ENCODE data around the gene PKHD1.

The PKHD1 gene

DNA sequence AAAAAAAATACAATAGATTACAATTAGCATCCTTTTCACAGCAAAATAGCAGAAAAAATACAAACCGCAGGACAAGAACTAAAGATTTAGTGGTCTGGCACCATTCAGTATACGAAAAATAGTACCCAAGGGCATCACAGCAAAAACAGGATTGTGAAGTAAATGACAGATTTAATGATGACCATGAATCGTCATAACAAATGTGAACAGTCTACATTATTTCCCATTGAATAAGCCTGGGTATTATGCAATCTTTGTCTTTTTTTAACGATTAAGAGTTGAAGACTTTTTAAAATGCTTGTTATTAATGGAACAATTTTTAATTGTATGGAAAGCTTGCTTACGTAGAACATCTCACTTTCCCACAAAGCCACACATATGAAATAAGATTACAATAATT is 432.8 kb downstream of the PKHD1 start:
- H3K4me3 ChIP-seq (ENCODE audit: low read depth, low read length): no peak overlapping the region
- in situ Hi-C loops (cut with HindIII; ENCODE audit: low sequenced_read_pairs): no loop called here
- TF ChIP-seq, protein P1, sequence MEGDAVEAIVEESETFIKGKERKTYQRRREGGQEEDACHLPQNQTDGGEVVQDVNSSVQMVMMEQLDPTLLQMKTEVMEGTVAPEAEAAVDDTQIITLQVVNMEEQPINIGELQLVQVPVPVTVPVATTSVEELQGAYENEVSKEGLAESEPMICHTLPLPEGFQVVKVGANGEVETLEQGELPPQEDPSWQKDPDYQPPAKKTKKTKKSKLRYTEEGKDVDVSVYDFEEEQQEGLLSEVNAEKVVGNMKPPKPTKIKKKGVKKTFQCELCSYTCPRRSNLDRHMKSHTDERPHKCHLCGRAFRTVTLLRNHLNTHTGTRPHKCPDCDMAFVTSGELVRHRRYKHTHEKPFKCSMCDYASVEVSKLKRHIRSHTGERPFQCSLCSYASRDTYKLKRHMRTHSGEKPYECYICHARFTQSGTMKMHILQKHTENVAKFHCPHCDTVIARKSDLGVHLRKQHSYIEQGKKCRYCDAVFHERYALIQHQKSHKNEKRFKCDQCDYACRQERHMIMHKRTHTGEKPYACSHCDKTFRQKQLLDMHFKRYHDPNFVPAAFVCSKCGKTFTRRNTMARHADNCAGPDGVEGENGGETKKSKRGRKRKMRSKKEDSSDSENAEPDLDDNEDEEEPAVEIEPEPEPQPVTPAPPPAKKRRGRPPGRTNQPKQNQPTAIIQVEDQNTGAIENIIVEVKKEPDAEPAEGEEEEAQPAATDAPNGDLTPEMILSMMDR (IDR thresholded peaks at IDR 0.05; ENCODE audit: low read depth, low read length, missing control alignments): no peak
- DNase-seq (ENCODE audit: low read depth): no peak

DNA sequence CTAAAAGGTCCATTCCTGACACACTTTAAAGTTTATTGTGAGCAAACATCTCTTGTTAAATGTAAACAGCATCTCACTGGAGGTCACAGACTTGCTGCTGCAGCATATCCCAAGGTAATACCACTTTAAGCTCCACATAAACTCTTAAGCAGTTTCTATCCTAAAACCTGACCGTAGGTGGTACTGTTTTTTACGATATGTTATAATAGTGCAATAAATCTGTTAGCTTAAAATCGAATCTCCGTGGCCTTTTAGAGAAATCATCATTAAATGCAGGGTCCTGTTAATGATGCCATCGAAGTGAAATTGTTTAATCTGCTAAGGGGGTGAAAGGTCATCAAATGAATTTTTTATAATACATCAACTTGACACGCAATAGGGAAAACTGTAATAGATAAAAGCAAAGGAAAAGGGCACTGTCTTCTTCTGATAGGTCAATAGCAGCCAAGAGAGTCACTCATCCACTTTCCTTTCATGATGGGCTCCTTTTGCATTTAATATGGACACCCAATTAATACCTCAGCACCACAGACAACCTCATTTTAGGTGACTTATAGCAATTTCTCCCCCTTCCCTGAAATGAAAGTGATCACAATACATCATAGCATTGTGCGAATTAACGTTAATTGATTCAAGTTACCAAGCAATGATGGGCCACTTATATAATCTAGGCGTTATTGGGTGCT is 436.1 kb downstream of the PKHD1 start:
- TF ChIP-seq, protein P1 (IDR thresholded peaks at IDR 0.05; ENCODE audit: low read depth, low read length, missing control alignments): no peak
- H3K4me3 ChIP-seq (ENCODE audit: low read depth, low read length): no peak overlapping the region
- in situ Hi-C loops (cut with HindIII; ENCODE audit: low sequenced_read_pairs): no loop called here
- no peak for DNase-seq (ENCODE audit: low read depth)

DNA sequence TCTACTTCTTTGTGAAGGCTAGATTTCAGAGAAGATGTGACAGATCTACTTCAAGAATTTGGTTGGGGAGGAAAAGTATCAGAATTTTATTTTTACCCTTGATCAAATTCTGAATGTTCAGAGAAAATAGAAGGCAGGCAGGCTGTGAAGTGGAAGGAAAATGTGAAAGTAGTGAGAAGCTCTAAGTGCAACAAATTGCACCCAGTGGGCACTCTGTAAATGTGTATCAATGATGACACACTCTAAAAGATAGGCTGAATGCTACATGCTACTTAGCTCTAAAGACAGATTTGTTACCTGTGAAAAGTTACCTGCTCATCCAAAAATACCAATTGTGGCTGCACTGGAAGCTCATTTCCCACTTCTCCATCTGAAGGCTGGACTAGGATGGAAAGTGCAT is 438.6 kb downstream of the PKHD1 start:
- TF ChIP-seq, protein P1 (IDR thresholded peaks at IDR 0.05; ENCODE audit: low read depth, low read length, missing control alignments): no peak
- no peak overlapping the region for H3K4me3 ChIP-seq (ENCODE audit: low read depth, low read length)
- no peak for DNase-seq (ENCODE audit: low read depth)
- in situ Hi-C loops (cut with HindIII; ENCODE audit: low sequenced_read_pairs): no loop called here

DNA sequence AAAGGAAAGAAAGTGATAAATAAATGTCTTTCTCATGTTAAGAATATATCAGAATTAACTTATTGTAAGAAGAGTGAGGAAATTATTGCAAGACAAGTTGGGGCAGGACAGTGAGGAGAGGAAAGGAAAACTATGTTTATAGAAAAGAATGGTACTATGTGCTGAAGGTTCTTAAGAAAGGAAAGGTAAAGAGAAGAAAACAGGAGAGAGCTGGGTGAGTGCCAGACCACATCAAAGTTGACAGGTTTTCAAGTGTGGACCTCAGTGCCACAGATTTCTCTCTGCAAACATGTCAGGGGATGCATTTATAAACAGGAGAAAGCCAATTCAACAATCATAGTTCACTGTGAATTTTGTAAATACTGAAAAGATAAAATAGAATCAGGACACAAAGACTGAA is 439.2 kb downstream of the PKHD1 start:
- TF ChIP-seq, protein P1 (IDR thresholded peaks at IDR 0.05; ENCODE audit: low read depth, low read length, missing control alignments): no peak
- in situ Hi-C loops (cut with HindIII; ENCODE audit: low sequenced_read_pairs): no loop called here
- DNase-seq (ENCODE audit: low read depth): no peak
- H3K4me3 ChIP-seq (ENCODE audit: low read depth, low read length): no peak overlapping the region

DNA sequence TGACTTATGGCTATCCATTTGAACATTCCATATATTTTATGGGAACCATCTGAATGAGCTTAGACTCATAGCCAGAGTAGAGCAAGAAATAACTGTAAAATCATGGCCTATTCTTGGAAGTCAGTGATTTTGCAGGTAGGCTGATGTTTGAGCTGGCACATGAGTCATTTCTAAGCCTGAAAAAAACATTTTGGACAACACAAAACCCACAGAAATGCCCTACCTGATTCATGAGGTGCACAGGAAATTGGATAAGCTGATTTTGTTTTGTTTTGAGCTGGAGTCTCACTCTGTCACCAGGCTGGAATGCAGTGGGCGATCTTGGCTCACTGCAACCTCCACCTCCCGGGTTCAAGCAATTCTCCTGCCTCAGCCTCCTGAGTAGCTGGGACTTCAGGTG is 443.0 kb downstream of the PKHD1 start:
- TF ChIP-seq, protein P1 (IDR thresholded peaks at IDR 0.05; ENCODE audit: low read depth, low read length, missing control alignments): no peak
- in situ Hi-C loops (cut with HindIII; ENCODE audit: low sequenced_read_pairs): no loop called here
- no peak overlapping the region for H3K4me3 ChIP-seq (ENCODE audit: low read depth, low read length)
- no peak for DNase-seq (ENCODE audit: low read depth)

DNA sequence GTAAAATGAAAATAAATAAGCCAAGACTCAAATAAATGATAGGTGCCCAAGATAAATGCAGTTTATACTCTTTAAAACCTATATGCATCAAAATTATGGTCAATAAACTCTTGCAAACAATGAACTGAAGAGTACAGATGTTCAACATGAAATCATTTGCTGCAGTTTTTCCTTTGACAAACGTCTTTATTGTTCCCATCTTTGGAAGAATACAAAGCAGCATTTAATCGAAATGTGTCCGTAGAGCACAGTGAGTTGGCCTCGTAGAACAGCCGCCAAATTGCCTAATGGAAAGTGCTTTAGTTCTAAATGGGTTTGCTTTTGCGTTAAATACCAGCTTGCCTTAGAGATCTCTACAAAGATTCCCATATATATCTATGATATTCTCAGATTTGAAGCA is 447.4 kb downstream of the PKHD1 start:
- no peak for DNase-seq (ENCODE audit: low read depth)
- in situ Hi-C loops (cut with HindIII; ENCODE audit: low sequenced_read_pairs): no loop called here
- no peak overlapping the region for H3K4me3 ChIP-seq (ENCODE audit: low read depth, low read length)
- TF ChIP-seq, protein P1 (IDR thresholded peaks at IDR 0.05; ENCODE audit: low read depth, low read length, missing control alignments): no peak

Measured in astrocyte of the cerebellum (primary cell).